HG02623 (cell line): ENCODE results near the gene GAK.
"Not testable (repeated sequence)": the region's sequence is repeated elsewhere in the genome, so short reads cannot be mapped to it uniquely, and the experiment has no call there.

ENCODE experiments used
- ATAC-seq: cut with Tn5 transposase; IDR thresholded peaks from one replicate; pipeline ENCODE4 v1.9.1; 2021; ENCODE audit warnings: moderate library complexity; ENCODE audit not compliant: unreplicated experiment

Gene GAK

GRCh38 chr4:821181-821591 lies 110.9 kb downstream of the GAK start:
- no peak for ATAC-seq

- ATAC-seq = no peak
These were observed 111.6 kb downstream of the GAK start for GRCh38 chr4:820230-821172.

GRCh38 chr4:819401-820229 lies 112.5 kb downstream of the GAK start:
- no peak for ATAC-seq

- no peak for ATAC-seq
These were observed 113.8 kb downstream of the GAK start for GRCh38 chr4:818106-818921.

- no peak for ATAC-seq
These were observed 116.5 kb downstream of the GAK start for GRCh38 chr4:815464-816146.

- no peak for ATAC-seq
These were observed 117.7 kb downstream of the GAK start for GRCh38 chr4:814312-814850.

- ATAC-seq = no peak
These were observed 118.2 kb downstream of the GAK start for GRCh38 chr4:813900-814299.

- no peak for ATAC-seq
These were observed 123.1 kb downstream of the GAK start for GRCh38 chr4:808860-809570.

GRCh38 chr4:807792-808191 lies 124.3 kb downstream of the GAK start:
- ATAC-seq = no peak

GRCh38 chr4:806979-807378 lies 125.1 kb downstream of the GAK start:
- ATAC-seq = not testable (repeated sequence)

- ATAC-seq = no peak
These were observed 127.3 kb downstream of the GAK start for GRCh38 chr4:804804-805203.

GRCh38 chr4:803884-804283 lies 128.2 kb downstream of the GAK start:
- no peak for ATAC-seq

GRCh38 chr4:801436-802124 lies 130.5 kb downstream of the GAK start:
- ATAC-seq = no peak
